GM12878 (cell line): ENCODE data around the gene NEAT1. TPM values are rescaled to one million over a fixed set of nuclear protein-coding genes. Genes with fewer than 3 reads are reported as not detected.

Experiments
- CEBPB ChIP-seq, 2 experiments: fragments of 150-350 bp in 1 of 2; IDR thresholded peaks; 2 replicates each; pipeline ENCODE4 v1.6.1; 2012 to 2014; ENCODE audit warnings: low read depth in 2 of 2, low read length in 2 of 2, borderline replicate concordance in 1 of 2, inconsistent platforms in 1 of 2
- CHD4 ChIP-seq: fragments of 200-600 bp; sonication (generic); IDR thresholded peaks from 2 replicates; pipeline ENCODE4 v1.6.1; 2016; ENCODE audit warnings: mild to moderate bottlenecking
- DPF2 ChIP-seq: fragments of 450-650 bp; IDR thresholded peaks from 2 replicates; pipeline ENCODE4 v1.6.1; 2017; ENCODE audit warnings: mild to moderate bottlenecking
- EP300 ChIP-seq, 2 experiments: fragments of 150-350 bp in 1 of 2; IDR thresholded peaks; 2 replicates each; pipeline ENCODE4 v1.6.1; 2011 to 2012; ENCODE audit warnings: low read depth in 2 of 2, low read length in 2 of 2, borderline replicate concordance in 1 of 2, improper control_type of control experiment in 1 of 2, inconsistent platforms in 1 of 2; ENCODE audit not compliant: control insufficient read depth in 1 of 2
- FOS ChIP-seq: IDR thresholded peaks from 3 replicates; pipeline ENCODE4 v1.6.1; 2011; ENCODE audit warnings: borderline replicate concordance; ENCODE audit not compliant: insufficient read length; ENCODE audit errors: extremely low read depth
- IKZF1 ChIP-seq: fragments of 450-650 bp; conservative IDR thresholded peaks from 2 replicates; pipeline ENCODE4 v1.6.1; 2017; ENCODE audit warnings: antibody characterized with exemption, mild to moderate bottlenecking
- IRF4 ChIP-seq: IDR thresholded peaks from 2 replicates; pipeline ENCODE4 v1.6.1; 2011; ENCODE audit warnings: low read depth, low read length
- JUND ChIP-seq: IDR thresholded peaks from 2 replicates; pipeline ENCODE4 v1.6.1; 2012; ENCODE audit warnings: low read depth, mild to moderate bottlenecking, low read length, improper control_type of control experiment, moderate library complexity
- NBN ChIP-seq: fragments of 450-650 bp; IDR thresholded peaks from 2 replicates; pipeline ENCODE4 v1.6.1; 2016
- NFYB ChIP-seq: IDR thresholded peaks from 2 replicates; pipeline ENCODE4 v1.6.1; 2011; ENCODE audit warnings: low read depth, mild to moderate bottlenecking, low read length, improper control_type of control experiment, moderate library complexity; ENCODE audit not compliant: insufficient read depth
- PML ChIP-seq: IDR thresholded peaks from 2 replicates; pipeline ENCODE4 v1.6.1; 2012; ENCODE audit warnings: low read length, inconsistent platforms
- SMAD1 ChIP-seq: fragments of 450-650 bp; IDR thresholded peaks from 2 replicates; pipeline ENCODE4 v1.6.1; 2018; ENCODE audit warnings: mild to moderate bottlenecking, low read depth; ENCODE audit not compliant: partially characterized antibody
- SMAD5 ChIP-seq: IDR thresholded peaks from 2 replicates; pipeline ENCODE4 v1.6.1; 2016; ENCODE audit warnings: antibody characterized with exemption, low read depth
- SREBF2 ChIP-seq: IDR thresholded peaks from 2 replicates; pipeline ENCODE4 v1.6.1; 2012; ENCODE audit warnings: mild to moderate bottlenecking, low read length
- STAT1 ChIP-seq: fragments of 450-650 bp; conservative IDR thresholded peaks from 2 replicates; pipeline ENCODE4 v1.6.1; 2014; ENCODE audit warnings: antibody characterized with exemption, mild to moderate bottlenecking
- SUPT20H ChIP-seq: IDR thresholded peaks from 2 replicates; pipeline ENCODE4 v1.6.1; 2011; ENCODE audit warnings: low read depth, mild to moderate bottlenecking, low read length, moderate library complexity, borderline replicate concordance; ENCODE audit not compliant: control insufficient read depth
- SUZ12 ChIP-seq: fragments of 200-600 bp; sonication (generic); IDR thresholded peaks from one replicate; pipeline ENCODE4 v1.6.1; 2018; ENCODE audit warnings: antibody characterized with exemption, mild to moderate bottlenecking; ENCODE audit not compliant: unreplicated experiment
- TAF1 ChIP-seq: IDR thresholded peaks from 2 replicates; pipeline ENCODE4 v1.6.1; 2011; ENCODE audit warnings: mild to moderate bottlenecking, low read depth, low read length, borderline replicate concordance
- TBL1XR1 ChIP-seq: IDR thresholded peaks from 2 replicates; pipeline ENCODE4 v1.6.1; 2012; ENCODE audit warnings: low read depth, low read length, improper control_type of control experiment
- TCF3 ChIP-seq: IDR thresholded peaks from 2 replicates; pipeline ENCODE4 v1.6.1; 2012; ENCODE audit warnings: low read depth, mild to moderate bottlenecking, low read length, borderline replicate concordance; ENCODE audit not compliant: insufficient read depth
- YY1 ChIP-seq: IDR thresholded peaks from 2 replicates; pipeline ENCODE4 v1.6.1; 2011; ENCODE audit warnings: low read depth, mild to moderate bottlenecking, low read length
- ZNF207 ChIP-seq: fragments of 450-650 bp; IDR thresholded peaks from 2 replicates; pipeline ENCODE4 v1.6.1; 2014; ENCODE audit warnings: antibody characterized with exemption, mild to moderate bottlenecking, borderline replicate concordance
- ZNF217 ChIP-seq: fragments of 450-650 bp; IDR thresholded peaks from 2 replicates; pipeline ENCODE4 v1.6.1; 2017; ENCODE audit warnings: antibody characterized with exemption, mild to moderate bottlenecking
- ZNF384 ChIP-seq: IDR thresholded peaks from 2 replicates; pipeline ENCODE4 v1.6.1; 2012; ENCODE audit warnings: low read depth, mild to moderate bottlenecking, low read length, improper control_type of control experiment, borderline replicate concordance
- polyA plus RNA-seq, 11 experiments: library from polyadenylated mRNA; depleted of rRNA in 4 of 11; unstranded in 6 of 11; stranded (reverse) in 5 of 11; fragments of >200 nt; fragmentation: Nextera tagmentation in 4 of 11; fragmentation: Illumina TruSeq in 1 of 11; extraction: Ambion mirVana in 4 of 11; extraction: Trizol in 1 of 11; gene quantifications; 1 replicate in 1 of 11; 2 replicates in 10 of 11; pipeline versions ENCODE4 v1.2.1 to v1.2.3, GENCODE V29; 2011 to 2016; ENCODE audit warnings: inconsistent platforms in 2 of 11, missing spikeins in 2 of 11, low read depth in 1 of 11
- total RNA-seq, 4 experiments: library from RNA; depleted of rRNA in 3 of 4; stranded (reverse); fragments of >200 nt in 3 of 4; fragmentation: Illumina TruSeq in 1 of 4; extraction: Trizol in 1 of 4; gene quantifications; 2 replicates each; pipeline versions ENCODE4 v1.2.1 to v1.2.3, GENCODE V29; 2013 to 2021
- TF ChIP-seq, protein P1 (sequence below): fragments of 150-350 bp; IDR thresholded peaks from 2 replicates; pipeline ENCODE4 v1.6.1; 2014; ENCODE audit warnings: mild to moderate bottlenecking, low read depth, low read length
- TF ChIP-seq, protein P2 (sequence below): fragments of 450-650 bp; IDR thresholded peaks from 2 replicates; pipeline ENCODE4 v1.6.1; 2016; ENCODE audit warnings: mild to moderate bottlenecking
- TF ChIP-seq, protein P3 (sequence below): fragments of 450-650 bp; IDR thresholded peaks from 2 replicates; pipeline ENCODE4 v1.6.1; 2017; ENCODE audit warnings: borderline replicate concordance

NEAT1 gene
- total and polyA plus RNA-seq, 10 of the 15 experiments (the other 5 are each of a cell fraction or from before 2014, with no cell fraction given), result 13.6 to 328 (median 69.4) TPM

DNA sequence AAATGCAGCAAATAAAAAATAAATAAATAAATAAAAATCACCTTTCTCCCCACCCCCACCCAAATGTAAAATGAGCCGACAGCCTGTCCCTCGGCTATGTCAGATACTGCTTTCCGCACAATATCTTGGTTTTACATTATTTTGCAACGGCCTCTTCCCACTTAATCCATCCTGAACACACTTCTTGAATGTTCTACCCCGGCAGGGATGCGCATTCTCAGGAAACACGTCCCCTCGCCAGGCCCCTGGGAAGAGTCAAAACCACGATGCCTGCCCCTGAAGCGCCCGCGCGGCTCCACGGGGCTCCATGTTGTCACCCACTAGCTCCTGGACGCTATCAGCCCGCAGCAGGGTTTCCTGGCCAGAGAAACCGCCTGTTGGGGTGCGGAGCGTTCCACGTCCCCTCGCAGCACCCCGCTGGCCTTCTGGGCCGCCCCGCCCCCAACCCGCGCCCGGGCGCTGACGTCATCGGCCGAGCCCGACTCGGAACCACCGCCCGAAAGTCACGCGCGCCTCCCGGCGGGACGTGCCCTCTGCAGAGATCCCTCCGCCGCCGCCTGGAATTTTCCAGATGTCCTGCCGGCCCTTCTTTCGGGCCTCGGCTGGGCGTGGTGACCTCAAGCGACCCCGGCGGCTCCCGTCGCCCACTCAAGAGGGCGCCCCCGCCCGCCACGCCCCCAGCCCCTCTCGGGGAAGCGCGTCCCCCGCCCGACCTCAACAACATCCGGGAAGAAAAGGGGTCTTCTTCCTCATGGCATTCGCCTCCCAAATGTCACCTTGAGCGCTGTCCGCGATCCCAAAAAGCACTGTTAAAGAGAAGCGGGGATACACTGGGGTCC lies 585 bp upstream of the NEAT1 start (continued):
- TF ChIP-seq TCF3 (peak; percentile 76; the same call in 1 of the 2 replicates), DPF2 (peak; percentile 65; the same call in 1 of the 2 replicates), NBN (peak; percentile 12; the same call in 1 of the 2 replicates), CEBPB (IDR thresholded peaks at IDR 0.05; ENCODE audit: borderline replicate concordance in 1 of 2, low read depth in 2 of 2, low read length in 2 of 2) (no peak), TAF1 (peak; percentile 71; the same call in 1 of the 2 replicates), SUZ12 (no peak), NFYB (no peak), IRF4 (no peak), ZNF217 (no peak), TBL1XR1 (peak; percentile 92), ZNF384 (no peak), IKZF1 (peak; percentile 100), SUPT20H (no peak), SMAD1 (peak; percentile 46), FOS (no peak), YY1 (no peak; the same call in 1 of the 2 replicates), STAT1 (0 out of 2 replicates have a peak, but pooled peaks have one; percentile 57), ZNF207 (peak; percentile 25; the same call in 1 of the 2 replicates), JUND (peak; percentile 89), EP300 (IDR thresholded peaks at IDR 0.05; ENCODE audit: borderline replicate concordance in 1 of 2, control insufficient read depth in 1 of 2, low read depth in 2 of 2, low read length in 2 of 2) (peak; percentile 6 to 80; a peak in 2 of 4 replicates), SMAD5 (no peak), CHD4 (no peak), PML (no peak), SREBF2 (no peak)
- TF ChIP-seq, protein P1, sequence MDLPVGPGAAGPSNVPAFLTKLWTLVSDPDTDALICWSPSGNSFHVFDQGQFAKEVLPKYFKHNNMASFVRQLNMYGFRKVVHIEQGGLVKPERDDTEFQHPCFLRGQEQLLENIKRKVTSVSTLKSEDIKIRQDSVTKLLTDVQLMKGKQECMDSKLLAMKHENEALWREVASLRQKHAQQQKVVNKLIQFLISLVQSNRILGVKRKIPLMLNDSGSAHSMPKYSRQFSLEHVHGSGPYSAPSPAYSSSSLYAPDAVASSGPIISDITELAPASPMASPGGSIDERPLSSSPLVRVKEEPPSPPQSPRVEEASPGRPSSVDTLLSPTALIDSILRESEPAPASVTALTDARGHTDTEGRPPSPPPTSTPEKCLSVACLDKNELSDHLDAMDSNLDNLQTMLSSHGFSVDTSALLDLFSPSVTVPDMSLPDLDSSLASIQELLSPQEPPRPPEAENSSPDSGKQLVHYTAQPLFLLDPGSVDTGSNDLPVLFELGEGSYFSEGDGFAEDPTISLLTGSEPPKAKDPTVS, result peak; percentile 95
- TF ChIP-seq, protein P2, sequence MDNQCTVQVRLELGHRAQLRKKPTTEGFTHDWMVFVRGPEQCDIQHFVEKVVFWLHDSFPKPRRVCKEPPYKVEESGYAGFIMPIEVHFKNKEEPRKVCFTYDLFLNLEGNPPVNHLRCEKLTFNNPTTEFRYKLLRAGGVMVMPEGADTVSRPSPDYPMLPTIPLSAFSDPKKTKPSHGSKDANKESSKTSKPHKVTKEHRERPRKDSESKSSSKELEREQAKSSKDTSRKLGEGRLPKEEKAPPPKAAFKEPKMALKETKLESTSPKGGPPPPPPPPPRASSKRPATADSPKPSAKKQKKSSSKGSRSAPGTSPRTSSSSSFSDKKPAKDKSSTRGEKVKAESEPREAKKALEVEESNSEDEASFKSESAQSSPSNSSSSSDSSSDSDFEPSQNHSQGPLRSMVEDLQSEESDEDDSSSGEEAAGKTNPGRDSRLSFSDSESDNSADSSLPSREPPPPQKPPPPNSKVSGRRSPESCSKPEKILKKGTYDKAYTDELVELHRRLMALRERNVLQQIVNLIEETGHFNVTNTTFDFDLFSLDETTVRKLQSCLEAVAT, result peak; percentile 96
- TF ChIP-seq, protein P3, sequence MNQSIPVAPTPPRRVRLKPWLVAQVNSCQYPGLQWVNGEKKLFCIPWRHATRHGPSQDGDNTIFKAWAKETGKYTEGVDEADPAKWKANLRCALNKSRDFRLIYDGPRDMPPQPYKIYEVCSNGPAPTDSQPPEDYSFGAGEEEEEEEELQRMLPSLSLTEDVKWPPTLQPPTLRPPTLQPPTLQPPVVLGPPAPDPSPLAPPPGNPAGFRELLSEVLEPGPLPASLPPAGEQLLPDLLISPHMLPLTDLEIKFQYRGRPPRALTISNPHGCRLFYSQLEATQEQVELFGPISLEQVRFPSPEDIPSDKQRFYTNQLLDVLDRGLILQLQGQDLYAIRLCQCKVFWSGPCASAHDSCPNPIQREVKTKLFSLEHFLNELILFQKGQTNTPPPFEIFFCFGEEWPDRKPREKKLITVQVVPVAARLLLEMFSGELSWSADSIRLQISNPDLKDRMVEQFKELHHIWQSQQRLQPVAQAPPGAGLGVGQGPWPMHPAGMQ, result peak; percentile 47
